Left renal pelvis (tissue), 4 donors: Measurements from ENCODE around the gene GEMIN7. TPM values are rescaled to one million over a fixed set of nuclear protein-coding genes. Genes with fewer than 3 reads are reported as not detected.
A peak's percentile ranks its signal among the peaks of the same experiment; 100 is the strongest.
"Not testable (repeated sequence)": the region's sequence is repeated elsewhere in the genome, so short reads cannot be mapped to it uniquely, and the experiment has no call there.

ENCODE experiments used
- DNase-seq, 4 donors: peaks; one replicate each; pipeline ENCODE4 v3.0.0-alpha.2; 2013; ENCODE audit warnings: low read depth in 4 of 4, low spot score in 3 of 4
- polyA plus RNA-seq, 4 donors: library from polyadenylated mRNA; unstranded; fragments of 120-200 nt; gene quantifications; one replicate each; pipeline ENCODE4 v1.2.1, GENCODE V29; 2013; ENCODE audit not compliant: insufficient read length in 4 of 4

The GEMIN7 gene
- polyA plus RNA-seq, 4 donors: 16.6 to 27.3 (median 22.5) TPM

- no peak for DNase-seq
Measured at GRCh38 chr19:45102481-45102880, 23.4 kb downstream of the GEMIN7 start.

- no peak for DNase-seq
Measured at GRCh38 chr19:45103156-45103507, 24.1 kb downstream of the GEMIN7 start.

- DNase-seq: no peak
Measured at GRCh38 chr19:45103508-45104319, 24.7 kb downstream of the GEMIN7 start.

- no peak for DNase-seq
Measured at GRCh38 chr19:45104658-45105349, 25.7 kb downstream of the GEMIN7 start.

GRCh38 chr19:45106363-45106762 is 27.3 kb downstream of the GEMIN7 start:
- not testable (repeated sequence) for DNase-seq

GRCh38 chr19:45107621-45108150 is 28.6 kb downstream of the GEMIN7 start:
- DNase-seq: no peak

GRCh38 chr19:45110851-45111266 is 31.8 kb downstream of the GEMIN7 start:
- DNase-seq: no peak

- DNase-seq: no peak
Measured at GRCh38 chr19:45112111-45112827, 33.2 kb downstream of the GEMIN7 start.

GRCh38 chr19:45113628-45114027 is 34.6 kb downstream of the GEMIN7 start:
- no peak for DNase-seq

- no peak for DNase-seq
Measured at GRCh38 chr19:45114116-45114515, 35.1 kb downstream of the GEMIN7 start.

GRCh38 chr19:45115809-45116615 is 37.0 kb downstream of the GEMIN7 start:
- DNase-seq: no peak

GRCh38 chr19:45117167-45117594 is 38.1 kb downstream of the GEMIN7 start:
- no peak for DNase-seq

GRCh38 chr19:45117671-45118070 is 38.6 kb downstream of the GEMIN7 start:
- no peak for DNase-seq

GRCh38 chr19:45118106-45118505 is 39.0 kb downstream of the GEMIN7 start:
- no peak for DNase-seq

GRCh38 chr19:45118591-45119355 is 39.7 kb downstream of the GEMIN7 start:
- not testable (repeated sequence) for DNase-seq

- DNase-seq: no peak
Measured at GRCh38 chr19:45119582-45119981, 40.5 kb downstream of the GEMIN7 start.

GRCh38 chr19:45121827-45122345 is 42.8 kb downstream of the GEMIN7 start:
- DNase-seq: no peak

GRCh38 chr19:45122832-45123231 is 43.8 kb downstream of the GEMIN7 start:
- no peak for DNase-seq

- DNase-seq: peak in 1 of 4 donors; percentile 24
Measured at GRCh38 chr19:45123440-45123850, 44.4 kb downstream of the GEMIN7 start.
